Measurements from ENCODE around the gene MAP2K2.

GRCh38 chr19:4090356-4091220 lies 33.3 kb downstream of the MAP2K2 start:
- TF ChIP-seq CTCF (IDR thresholded peaks at IDR 0.05): no peak
- TF ChIP-seq POLR2A (IDR thresholded peaks at IDR 0.05): no peak
- TF ChIP-seq EP300 (IDR thresholded peaks at IDR 0.05; ENCODE audit: low read depth): no peak
